Ovary (tissue), 3 donors: ENCODE results near the gene DGKA.

ENCODE experiments used
- CTCF ChIP-seq, 3 donors: fragments of 450-650 bp in 2 of 3; fragments of 200-600 bp in 1 of 3; IDR thresholded peaks; one replicate each; pipeline versions ENCODE4 v1.5.1 to v1.8.0; 2016 to 2022; ENCODE audit warnings: antibody characterized with exemption in 3 of 3, mild to moderate bottlenecking in 1 of 3
- EP300 ChIP-seq: sonication (generic); formaldehyde crosslinking; IDR thresholded peaks from one replicate; pipeline ENCODE4 v1.6.1; 2017; ENCODE audit warnings: antibody characterized with exemption
- donor health status: DM: no; HTN: no; CAD: no.

GRCh38 chr12:55995366-55995765 is 64.4 kb downstream of the DGKA start:
- TF ChIP-seq EP300 (no peak), CTCF (IDR thresholded peaks at IDR 0.05) (no peak)
